Measurements from ENCODE around the gene GRID1.

DNA sequence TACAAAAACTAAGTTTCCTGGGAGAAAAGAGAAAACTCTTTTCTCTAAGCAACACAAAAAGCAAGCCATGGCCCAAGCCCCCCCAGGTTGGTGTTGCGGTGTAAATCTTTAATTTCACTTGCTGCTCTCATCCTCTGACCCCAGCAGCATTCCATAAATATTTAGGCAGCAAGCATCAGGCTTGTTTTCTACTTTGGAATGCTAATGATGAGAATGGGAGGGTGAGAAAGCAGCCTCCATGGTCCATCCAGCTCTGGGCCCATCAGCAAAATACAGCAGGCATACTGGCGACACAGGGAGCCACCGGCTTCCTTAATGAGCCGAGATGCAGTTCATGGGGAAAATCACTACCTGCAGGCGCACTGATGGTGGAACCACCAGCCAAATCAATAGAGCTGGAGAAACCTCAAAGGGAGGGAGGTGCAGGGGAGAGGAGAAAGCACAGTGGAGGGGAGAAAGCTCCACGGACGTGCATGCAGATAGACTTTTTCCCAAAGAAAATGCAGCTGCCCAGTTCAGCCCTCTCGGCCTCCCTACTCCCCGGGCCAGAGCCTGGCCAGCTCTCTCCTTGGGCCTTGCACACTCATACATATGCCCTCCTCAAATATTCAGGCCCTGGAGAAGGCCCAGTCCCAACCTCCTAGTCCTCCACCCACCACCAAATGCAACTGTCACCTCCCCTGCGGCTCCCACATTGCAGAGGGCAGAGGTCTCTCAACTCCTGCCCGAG lies 131.9 kb downstream of the GRID1 start:
- TF ChIP-seq, protein P1, sequence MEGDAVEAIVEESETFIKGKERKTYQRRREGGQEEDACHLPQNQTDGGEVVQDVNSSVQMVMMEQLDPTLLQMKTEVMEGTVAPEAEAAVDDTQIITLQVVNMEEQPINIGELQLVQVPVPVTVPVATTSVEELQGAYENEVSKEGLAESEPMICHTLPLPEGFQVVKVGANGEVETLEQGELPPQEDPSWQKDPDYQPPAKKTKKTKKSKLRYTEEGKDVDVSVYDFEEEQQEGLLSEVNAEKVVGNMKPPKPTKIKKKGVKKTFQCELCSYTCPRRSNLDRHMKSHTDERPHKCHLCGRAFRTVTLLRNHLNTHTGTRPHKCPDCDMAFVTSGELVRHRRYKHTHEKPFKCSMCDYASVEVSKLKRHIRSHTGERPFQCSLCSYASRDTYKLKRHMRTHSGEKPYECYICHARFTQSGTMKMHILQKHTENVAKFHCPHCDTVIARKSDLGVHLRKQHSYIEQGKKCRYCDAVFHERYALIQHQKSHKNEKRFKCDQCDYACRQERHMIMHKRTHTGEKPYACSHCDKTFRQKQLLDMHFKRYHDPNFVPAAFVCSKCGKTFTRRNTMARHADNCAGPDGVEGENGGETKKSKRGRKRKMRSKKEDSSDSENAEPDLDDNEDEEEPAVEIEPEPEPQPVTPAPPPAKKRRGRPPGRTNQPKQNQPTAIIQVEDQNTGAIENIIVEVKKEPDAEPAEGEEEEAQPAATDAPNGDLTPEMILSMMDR (tag by site-specific recombination; IDR thresholded peaks at IDR 0.05) = no peak
- TF ChIP-seq ZNF121 (tag by site-specific recombination; IDR thresholded peaks at IDR 0.05) (no peak), ZNF274 (IDR thresholded peaks at IDR 0.05; ENCODE audit: low read length) (no peak), ZNF274 (tag by site-specific recombination; IDR thresholded peaks at IDR 0.05; ENCODE audit: borderline replicate concordance) (no peak), ZNF658 (tag by site-specific recombination; IDR thresholded peaks at IDR 0.05) (no peak), SP3 (tag by site-specific recombination; IDR thresholded peaks at IDR 0.05) (no peak), ZNF302 (tag by site-specific recombination; IDR thresholded peaks at IDR 0.05; ENCODE audit: low read depth) (no peak), ZNF221 (tag by site-specific recombination; IDR thresholded peaks at IDR 0.05; ENCODE audit: borderline replicate concordance) (no peak)
- TF ChIP-seq, protein P2, sequence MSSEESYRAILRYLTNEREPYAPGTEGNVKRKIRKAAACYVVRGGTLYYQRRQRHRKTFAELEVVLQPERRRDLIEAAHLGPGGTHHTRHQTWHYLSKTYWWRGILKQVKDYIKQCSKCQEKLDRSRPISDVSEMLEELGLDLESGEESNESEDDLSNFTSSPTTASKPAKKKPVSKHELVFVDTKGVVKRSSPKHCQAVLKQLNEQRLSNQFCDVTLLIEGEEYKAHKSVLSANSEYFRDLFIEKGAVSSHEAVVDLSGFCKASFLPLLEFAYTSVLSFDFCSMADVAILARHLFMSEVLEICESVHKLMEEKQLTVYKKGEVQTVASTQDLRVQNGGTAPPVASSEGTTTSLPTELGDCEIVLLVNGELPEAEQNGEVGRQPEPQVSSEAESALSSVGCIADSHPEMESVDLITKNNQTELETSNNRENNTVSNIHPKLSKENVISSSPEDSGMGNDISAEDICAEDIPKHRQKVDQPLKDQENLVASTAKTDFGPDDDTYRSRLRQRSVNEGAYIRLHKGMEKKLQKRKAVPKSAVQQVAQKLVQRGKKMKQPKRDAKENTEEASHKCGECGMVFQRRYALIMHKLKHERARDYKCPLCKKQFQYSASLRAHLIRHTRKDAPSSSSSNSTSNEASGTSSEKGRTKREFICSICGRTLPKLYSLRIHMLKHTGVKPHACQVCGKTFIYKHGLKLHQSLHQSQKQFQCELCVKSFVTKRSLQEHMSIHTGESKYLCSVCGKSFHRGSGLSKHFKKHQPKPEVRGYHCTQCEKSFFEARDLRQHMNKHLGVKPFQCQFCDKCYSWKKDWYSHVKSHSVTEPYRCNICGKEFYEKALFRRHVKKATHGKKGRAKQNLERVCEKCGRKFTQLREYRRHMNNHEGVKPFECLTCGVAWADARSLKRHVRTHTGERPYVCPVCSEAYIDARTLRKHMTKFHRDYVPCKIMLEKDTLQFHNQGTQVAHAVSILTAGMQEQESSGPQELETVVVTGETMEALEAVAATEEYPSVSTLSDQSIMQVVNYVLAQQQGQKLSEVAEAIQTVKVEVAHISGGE (tag by site-specific recombination; conservative IDR thresholded peaks at IDR 0.05; ENCODE audit: low read depth) = no peak
- TF ChIP-seq, protein P3, sequence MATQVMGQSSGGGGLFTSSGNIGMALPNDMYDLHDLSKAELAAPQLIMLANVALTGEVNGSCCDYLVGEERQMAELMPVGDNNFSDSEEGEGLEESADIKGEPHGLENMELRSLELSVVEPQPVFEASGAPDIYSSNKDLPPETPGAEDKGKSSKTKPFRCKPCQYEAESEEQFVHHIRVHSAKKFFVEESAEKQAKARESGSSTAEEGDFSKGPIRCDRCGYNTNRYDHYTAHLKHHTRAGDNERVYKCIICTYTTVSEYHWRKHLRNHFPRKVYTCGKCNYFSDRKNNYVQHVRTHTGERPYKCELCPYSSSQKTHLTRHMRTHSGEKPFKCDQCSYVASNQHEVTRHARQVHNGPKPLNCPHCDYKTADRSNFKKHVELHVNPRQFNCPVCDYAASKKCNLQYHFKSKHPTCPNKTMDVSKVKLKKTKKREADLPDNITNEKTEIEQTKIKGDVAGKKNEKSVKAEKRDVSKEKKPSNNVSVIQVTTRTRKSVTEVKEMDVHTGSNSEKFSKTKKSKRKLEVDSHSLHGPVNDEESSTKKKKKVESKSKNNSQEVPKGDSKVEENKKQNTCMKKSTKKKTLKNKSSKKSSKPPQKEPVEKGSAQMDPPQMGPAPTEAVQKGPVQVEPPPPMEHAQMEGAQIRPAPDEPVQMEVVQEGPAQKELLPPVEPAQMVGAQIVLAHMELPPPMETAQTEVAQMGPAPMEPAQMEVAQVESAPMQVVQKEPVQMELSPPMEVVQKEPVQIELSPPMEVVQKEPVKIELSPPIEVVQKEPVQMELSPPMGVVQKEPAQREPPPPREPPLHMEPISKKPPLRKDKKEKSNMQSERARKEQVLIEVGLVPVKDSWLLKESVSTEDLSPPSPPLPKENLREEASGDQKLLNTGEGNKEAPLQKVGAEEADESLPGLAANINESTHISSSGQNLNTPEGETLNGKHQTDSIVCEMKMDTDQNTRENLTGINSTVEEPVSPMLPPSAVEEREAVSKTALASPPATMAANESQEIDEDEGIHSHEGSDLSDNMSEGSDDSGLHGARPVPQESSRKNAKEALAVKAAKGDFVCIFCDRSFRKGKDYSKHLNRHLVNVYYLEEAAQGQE (tag by site-specific recombination; IDR thresholded peaks at IDR 0.05) = no peak
